Fibroblast of skin of right biceps (primary cell): Measurements from ENCODE around the gene MAGI1.

ENCODE experiments used
- DNase-seq: peaks from one replicate; pipeline ENCODE4 v3.0.0-alpha.2; 2013

MAGI1 gene

GRCh38 chr3:65396078-65396477 is 642.6 kb downstream of the MAGI1 start:
- DNase-seq, result no peak

- DNase-seq, result no peak
Measured at GRCh38 chr3:65391068-65391467, 647.6 kb downstream of the MAGI1 start.

GRCh38 chr3:65385805-65386204 is 652.9 kb downstream of the MAGI1 start:
- no peak for DNase-seq

- peak; percentile 11 for DNase-seq
Measured at GRCh38 chr3:65381496-65382010, 657.2 kb downstream of the MAGI1 start.

- DNase-seq, result no peak
Measured at GRCh38 chr3:65379223-65379622, 659.5 kb downstream of the MAGI1 start.

- DNase-seq, result no peak
Measured at GRCh38 chr3:65377637-65378036, 661.1 kb downstream of the MAGI1 start.

GRCh38 chr3:65376426-65376825 is 662.3 kb downstream of the MAGI1 start:
- DNase-seq, result no peak

- DNase-seq, result no peak
Measured at GRCh38 chr3:65371053-65371452, 667.7 kb downstream of the MAGI1 start.

- DNase-seq, result no peak
Measured at GRCh38 chr3:65368866-65369265, 669.9 kb downstream of the MAGI1 start.

GRCh38 chr3:65362688-65363087 is 676.0 kb downstream of the MAGI1 start:
- no peak for DNase-seq

GRCh38 chr3:65361448-65361847 is 677.3 kb downstream of the MAGI1 start:
- no peak for DNase-seq

- DNase-seq, result peak; percentile 27
Measured at GRCh38 chr3:65356331-65357248, 682.1 kb downstream of the MAGI1 start.

GRCh38 chr3:65354880-65355279 is 683.8 kb downstream of the MAGI1 start:
- DNase-seq, result no peak

- DNase-seq, result peak; percentile 58
Measured at GRCh38 chr3:65352951-65353350, 685.8 kb downstream of the MAGI1 start.

- no peak for DNase-seq
Measured at GRCh38 chr3:65351753-65352152, 687.0 kb downstream of the MAGI1 start.

- no peak for DNase-seq
Measured at GRCh38 chr3:65350801-65351476, 687.8 kb downstream of the MAGI1 start.

GRCh38 chr3:65348398-65348995 is 690.2 kb downstream of the MAGI1 start:
- peak; percentile 56 for DNase-seq

GRCh38 chr3:65347166-65347565 is 691.6 kb downstream of the MAGI1 start:
- DNase-seq, result no peak

- no peak for DNase-seq
Measured at GRCh38 chr3:65344846-65345245, 693.9 kb downstream of the MAGI1 start.

GRCh38 chr3:65344444-65344843 is 694.3 kb downstream of the MAGI1 start:
- DNase-seq, result no peak

- DNase-seq, result no peak
Measured at GRCh38 chr3:65343736-65344135, 695.0 kb downstream of the MAGI1 start.

- no peak for DNase-seq
Measured at GRCh38 chr3:65343026-65343425, 695.7 kb downstream of the MAGI1 start.

- peak; percentile 41 for DNase-seq
Measured at GRCh38 chr3:65342084-65342683, 696.5 kb downstream of the MAGI1 start.
